NCI-H2196 (cell line): ENCODE results near the gene SPINK9.

ENCODE experiments used
- DNase-seq: peaks from one replicate; lab custom pipeline; 2025; ENCODE audit not compliant: unreplicated experiment; lab: John Stamatoyannopoulos, UW

Gene SPINK9

GRCh38 chr5:148364343-148364742 is 29.0 kb downstream of the SPINK9 start:
- no peak for DNase-seq

GRCh38 chr5:148368299-148368698 is 32.9 kb downstream of the SPINK9 start:
- DNase-seq: no peak

- no peak for DNase-seq
These were observed 36.9 kb downstream of the SPINK9 start for GRCh38 chr5:148372166-148372725.

GRCh38 chr5:148372893-148373292 is 37.5 kb downstream of the SPINK9 start:
- no peak for DNase-seq

- DNase-seq: peak; percentile 41
These were observed 39.5 kb downstream of the SPINK9 start for GRCh38 chr5:148374690-148375360.

- DNase-seq: no peak
These were observed 40.8 kb downstream of the SPINK9 start for GRCh38 chr5:148376198-148376597.

- no peak for DNase-seq
These were observed 43.3 kb downstream of the SPINK9 start for GRCh38 chr5:148378670-148379069.

- no peak for DNase-seq
These were observed 44.0 kb downstream of the SPINK9 start for GRCh38 chr5:148379340-148379739.

GRCh38 chr5:148381906-148382305 is 46.5 kb downstream of the SPINK9 start:
- DNase-seq: no peak

GRCh38 chr5:148382961-148383360 is 47.6 kb downstream of the SPINK9 start:
- DNase-seq: no peak

GRCh38 chr5:148383564-148384379 is 48.4 kb downstream of the SPINK9 start, which contains the start of gene FBXO38:
Gene FBXO38 (plus strand): TSS chr5:148383958. CDS start chr5:148394777, 10,819 bp downstream.
- peak; percentile 96 for DNase-seq

- DNase-seq: no peak
These were observed 49.0 kb downstream of the SPINK9 start for GRCh38 chr5:148384380-148384737.

- no peak for DNase-seq
These were observed 49.7 kb downstream of the SPINK9 start for GRCh38 chr5:148385094-148385493.

- no peak for DNase-seq
These were observed 50.7 kb downstream of the SPINK9 start for GRCh38 chr5:148386041-148386440.

GRCh38 chr5:148387325-148387724 is 52.0 kb downstream of the SPINK9 start:
- no peak for DNase-seq

- DNase-seq: no peak
These were observed 53.3 kb downstream of the SPINK9 start for GRCh38 chr5:148388696-148389095.
